ENCODE data around the gene LENG8.

DNA sequence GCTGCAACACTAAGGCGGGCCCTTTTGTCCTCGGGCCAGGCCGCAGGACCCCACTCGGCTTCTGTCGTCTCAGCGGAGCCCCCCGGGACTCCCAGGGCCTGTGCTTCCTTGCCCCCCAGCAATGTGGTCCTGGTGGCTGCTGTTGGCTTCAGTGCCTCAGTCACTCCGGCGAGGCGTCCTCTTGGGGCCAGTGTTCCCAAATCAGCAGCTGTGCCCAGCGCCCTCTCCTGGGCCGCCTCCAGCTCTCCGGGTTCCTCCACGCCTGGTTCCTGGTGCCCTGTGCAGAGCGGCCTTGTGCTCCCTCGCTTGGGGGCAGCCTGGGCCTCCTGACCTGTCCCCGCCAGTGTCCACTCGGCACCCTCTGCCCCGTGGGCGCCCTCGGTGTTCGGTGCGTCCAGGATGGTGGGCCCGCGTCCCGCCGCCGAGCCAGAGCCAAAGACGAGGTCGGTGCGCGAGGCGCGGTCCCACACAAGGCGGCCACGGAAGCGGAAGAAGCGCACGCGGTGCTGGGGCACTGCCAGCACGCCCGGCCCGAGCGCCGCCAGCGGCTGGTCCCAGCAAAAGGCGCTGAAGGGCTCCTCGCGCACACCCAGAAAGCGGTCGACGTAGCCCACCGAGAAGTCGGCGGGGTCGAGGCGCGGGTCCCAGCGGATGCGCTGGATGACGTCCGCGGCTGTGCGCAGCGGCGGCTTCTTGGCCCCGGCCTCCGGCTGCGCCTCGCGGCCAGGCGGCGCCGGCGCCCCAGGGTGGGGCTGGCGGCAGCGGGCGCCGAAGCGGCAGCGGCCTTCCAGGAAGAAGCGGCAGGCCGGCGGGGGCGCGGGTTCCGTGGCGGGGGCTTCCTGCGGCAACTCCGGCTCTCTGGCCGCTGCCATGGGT, 13.9 kb downstream of the LENG8 start:
- TF ChIP-seq POLR2A (IDR thresholded peaks at IDR 0.05): peak in 1 of 2 donors; percentile 38
- TF ChIP-seq, protein P1, sequence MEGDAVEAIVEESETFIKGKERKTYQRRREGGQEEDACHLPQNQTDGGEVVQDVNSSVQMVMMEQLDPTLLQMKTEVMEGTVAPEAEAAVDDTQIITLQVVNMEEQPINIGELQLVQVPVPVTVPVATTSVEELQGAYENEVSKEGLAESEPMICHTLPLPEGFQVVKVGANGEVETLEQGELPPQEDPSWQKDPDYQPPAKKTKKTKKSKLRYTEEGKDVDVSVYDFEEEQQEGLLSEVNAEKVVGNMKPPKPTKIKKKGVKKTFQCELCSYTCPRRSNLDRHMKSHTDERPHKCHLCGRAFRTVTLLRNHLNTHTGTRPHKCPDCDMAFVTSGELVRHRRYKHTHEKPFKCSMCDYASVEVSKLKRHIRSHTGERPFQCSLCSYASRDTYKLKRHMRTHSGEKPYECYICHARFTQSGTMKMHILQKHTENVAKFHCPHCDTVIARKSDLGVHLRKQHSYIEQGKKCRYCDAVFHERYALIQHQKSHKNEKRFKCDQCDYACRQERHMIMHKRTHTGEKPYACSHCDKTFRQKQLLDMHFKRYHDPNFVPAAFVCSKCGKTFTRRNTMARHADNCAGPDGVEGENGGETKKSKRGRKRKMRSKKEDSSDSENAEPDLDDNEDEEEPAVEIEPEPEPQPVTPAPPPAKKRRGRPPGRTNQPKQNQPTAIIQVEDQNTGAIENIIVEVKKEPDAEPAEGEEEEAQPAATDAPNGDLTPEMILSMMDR (IDR thresholded peaks at IDR 0.05): peak in 4 of 6 experiments; percentile 12 to 57 (median 44)

Measured in Peyer's patch (tissue), 4 donors.